ENCODE results near the gene C9orf152. TPM values are rescaled to one million over a fixed set of nuclear protein-coding genes. Genes with fewer than 3 reads are reported as not detected.

The C9orf152 gene
- total and polyA plus RNA-seq, 9 of the 15 experiments (the other 6 are each of a cell fraction or from before 2014, with no cell fraction given): not detected

- TF ChIP-seq CREB1 (IDR thresholded peaks at IDR 0.05) (no peak), CREB1 (CRISPR knock-in tag; IDR thresholded peaks at IDR 0.05) (0 out of 2 replicates have a peak, but pooled peaks have one; percentile 50), MAZ (CRISPR knock-in tag; conservative IDR thresholded peaks at IDR 0.05 in 1 of 2, IDR thresholded peaks at IDR 0.05 in 1 of 2) (peak; percentile 82 to 87), ZBTB33 (CRISPR knock-in tag; IDR thresholded peaks at IDR 0.05) (no peak; the same call in 1 of the 2 replicates), ZNF311 (CRISPR knock-in tag; IDR thresholded peaks at IDR 0.05) (no peak), MAFG (tag; conservative IDR thresholded peaks at IDR 0.05) (peak; percentile 99), GTF2E2 (tag; IDR thresholded peaks at IDR 0.05) (peak; percentile 78), TAF9B (IDR thresholded peaks at IDR 0.05; ENCODE audit: partially characterized antibody) (peak; percentile 92), ZNF707 (CRISPR knock-in tag; conservative IDR thresholded peaks at IDR 0.05) (no peak), FOXJ2 (tag; IDR thresholded peaks at IDR 0.05) (peak; percentile 71; the same call in 1 of the 2 replicates), POLR2B (IDR thresholded peaks at IDR 0.05; ENCODE audit: low read depth, partially characterized antibody) (peak; percentile 69), CCNT2 (IDR thresholded peaks at IDR 0.05; ENCODE audit: borderline replicate concordance, extremely low read depth, insufficient read length, low read depth, low read length) (peak; percentile 88), HMGN3 (IDR thresholded peaks at IDR 0.05; ENCODE audit: borderline replicate concordance, extremely low read depth, insufficient read length, low read depth, low read length) (peak; percentile 90), NFE2L1 (tag; IDR thresholded peaks at IDR 0.05; ENCODE audit: borderline replicate concordance, low read depth) (peak; percentile 74), SNIP1 (IDR thresholded peaks at IDR 0.05; ENCODE audit: low read depth) (no peak)
- TF ChIP-seq, protein P1, sequence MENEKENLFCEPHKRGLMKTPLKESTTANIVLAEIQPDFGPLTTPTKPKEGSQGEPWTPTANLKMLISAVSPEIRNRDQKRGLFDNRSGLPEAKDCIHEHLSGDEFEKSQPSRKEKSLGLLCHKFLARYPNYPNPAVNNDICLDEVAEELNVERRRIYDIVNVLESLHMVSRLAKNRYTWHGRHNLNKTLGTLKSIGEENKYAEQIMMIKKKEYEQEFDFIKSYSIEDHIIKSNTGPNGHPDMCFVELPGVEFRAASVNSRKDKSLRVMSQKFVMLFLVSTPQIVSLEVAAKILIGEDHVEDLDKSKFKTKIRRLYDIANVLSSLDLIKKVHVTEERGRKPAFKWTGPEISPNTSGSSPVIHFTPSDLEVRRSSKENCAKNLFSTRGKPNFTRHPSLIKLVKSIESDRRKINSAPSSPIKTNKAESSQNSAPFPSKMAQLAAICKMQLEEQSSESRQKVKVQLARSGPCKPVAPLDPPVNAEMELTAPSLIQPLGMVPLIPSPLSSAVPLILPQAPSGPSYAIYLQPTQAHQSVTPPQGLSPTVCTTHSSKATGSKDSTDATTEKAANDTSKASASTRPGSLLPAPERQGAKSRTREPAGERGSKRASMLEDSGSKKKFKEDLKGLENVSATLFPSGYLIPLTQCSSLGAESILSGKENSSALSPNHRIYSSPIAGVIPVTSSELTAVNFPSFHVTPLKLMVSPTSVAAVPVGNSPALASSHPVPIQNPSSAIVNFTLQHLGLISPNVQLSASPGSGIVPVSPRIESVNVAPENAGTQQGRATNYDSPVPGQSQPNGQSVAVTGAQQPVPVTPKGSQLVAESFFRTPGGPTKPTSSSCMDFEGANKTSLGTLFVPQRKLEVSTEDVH (IDR thresholded peaks at IDR 0.05; ENCODE audit: low read depth, partially characterized antibody): no peak
- TF ChIP-seq, protein P2, sequence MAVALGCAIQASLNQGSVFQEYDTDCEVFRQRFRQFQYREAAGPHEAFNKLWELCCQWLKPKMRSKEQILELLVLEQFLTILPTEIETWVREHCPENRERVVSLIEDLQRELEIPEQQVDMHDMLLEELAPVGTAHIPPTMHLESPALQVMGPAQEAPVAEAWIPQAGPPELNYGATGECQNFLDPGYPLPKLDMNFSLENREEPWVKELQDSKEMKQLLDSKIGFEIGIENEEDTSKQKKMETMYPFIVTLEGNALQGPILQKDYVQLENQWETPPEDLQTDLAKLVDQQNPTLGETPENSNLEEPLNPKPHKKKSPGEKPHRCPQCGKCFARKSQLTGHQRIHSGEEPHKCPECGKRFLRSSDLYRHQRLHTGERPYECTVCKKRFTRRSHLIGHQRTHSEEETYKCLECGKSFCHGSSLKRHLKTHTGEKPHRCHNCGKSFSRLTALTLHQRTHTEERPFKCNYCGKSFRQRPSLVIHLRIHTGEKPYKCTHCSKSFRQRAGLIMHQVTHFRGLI (CRISPR knock-in tag; IDR thresholded peaks at IDR 0.05): no peak
- TF ChIP-seq, protein P3, sequence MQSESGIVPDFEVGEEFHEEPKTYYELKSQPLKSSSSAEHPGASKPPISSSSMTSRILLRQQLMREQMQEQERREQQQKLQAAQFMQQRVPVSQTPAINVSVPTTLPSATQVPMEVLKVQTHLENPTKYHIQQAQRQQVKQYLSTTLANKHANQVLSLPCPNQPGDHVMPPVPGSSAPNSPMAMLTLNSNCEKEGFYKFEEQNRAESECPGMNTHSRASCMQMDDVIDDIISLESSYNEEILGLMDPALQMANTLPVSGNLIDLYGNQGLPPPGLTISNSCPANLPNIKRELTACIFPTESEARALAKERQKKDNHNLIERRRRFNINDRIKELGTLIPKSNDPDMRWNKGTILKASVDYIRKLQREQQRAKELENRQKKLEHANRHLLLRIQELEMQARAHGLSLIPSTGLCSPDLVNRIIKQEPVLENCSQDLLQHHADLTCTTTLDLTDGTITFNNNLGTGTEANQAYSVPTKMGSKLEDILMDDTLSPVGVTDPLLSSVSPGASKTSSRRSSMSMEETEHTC (IDR thresholded peaks at IDR 0.05): peak; percentile 90
Observed at GRCh38 chr9:110256380-110257096, 48.6 kb upstream of the C9orf152 start, which contains the start of gene TXN (continued).

Measured in K562 (cell line).